ENCODE measurements around the gene HOXB7. TPM values are rescaled to one million over a fixed set of nuclear protein-coding genes. Genes with fewer than 3 reads are reported as not detected.

The HOXB7 gene
- total RNA-seq, 4 donors from 2014 or later = 0.38 to 0.64 TPM; not detected in 2

DNA sequence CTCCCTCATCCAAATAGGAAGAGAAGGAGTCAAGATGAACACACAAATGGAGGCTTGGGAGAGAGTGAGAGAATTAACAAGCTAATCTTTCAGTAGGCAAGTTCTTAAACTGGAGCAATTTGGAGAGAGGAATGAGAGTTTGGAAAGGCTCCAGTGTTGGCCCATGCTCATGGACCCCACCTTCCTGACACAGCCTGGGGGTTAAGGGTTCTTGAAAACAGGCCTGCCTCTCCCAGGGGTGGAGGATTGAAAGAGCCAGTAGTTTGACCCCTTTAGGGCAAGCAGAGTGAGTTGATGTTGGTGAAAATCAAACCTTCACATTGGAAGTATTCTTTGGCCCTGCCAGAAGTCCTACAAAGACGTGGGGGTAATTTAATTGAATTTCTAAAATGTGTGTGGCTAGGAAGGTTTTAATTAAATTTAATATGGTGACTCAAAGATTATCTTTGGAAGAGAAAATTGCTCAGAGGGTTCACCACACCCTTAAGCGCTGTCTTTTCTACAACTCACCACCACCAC, 26.5 kb downstream of the HOXB7 start:
- TF ChIP-seq, protein P1, sequence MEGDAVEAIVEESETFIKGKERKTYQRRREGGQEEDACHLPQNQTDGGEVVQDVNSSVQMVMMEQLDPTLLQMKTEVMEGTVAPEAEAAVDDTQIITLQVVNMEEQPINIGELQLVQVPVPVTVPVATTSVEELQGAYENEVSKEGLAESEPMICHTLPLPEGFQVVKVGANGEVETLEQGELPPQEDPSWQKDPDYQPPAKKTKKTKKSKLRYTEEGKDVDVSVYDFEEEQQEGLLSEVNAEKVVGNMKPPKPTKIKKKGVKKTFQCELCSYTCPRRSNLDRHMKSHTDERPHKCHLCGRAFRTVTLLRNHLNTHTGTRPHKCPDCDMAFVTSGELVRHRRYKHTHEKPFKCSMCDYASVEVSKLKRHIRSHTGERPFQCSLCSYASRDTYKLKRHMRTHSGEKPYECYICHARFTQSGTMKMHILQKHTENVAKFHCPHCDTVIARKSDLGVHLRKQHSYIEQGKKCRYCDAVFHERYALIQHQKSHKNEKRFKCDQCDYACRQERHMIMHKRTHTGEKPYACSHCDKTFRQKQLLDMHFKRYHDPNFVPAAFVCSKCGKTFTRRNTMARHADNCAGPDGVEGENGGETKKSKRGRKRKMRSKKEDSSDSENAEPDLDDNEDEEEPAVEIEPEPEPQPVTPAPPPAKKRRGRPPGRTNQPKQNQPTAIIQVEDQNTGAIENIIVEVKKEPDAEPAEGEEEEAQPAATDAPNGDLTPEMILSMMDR (IDR thresholded peaks at IDR 0.05) = no peak
- TF ChIP-seq POLR2A (IDR thresholded peaks at IDR 0.05) = no peak
- H3K27ac ChIP-seq = peak overlapping the region; percentile 71 to 96 (median 86)
- H3K27me3 ChIP-seq = peaks cover 0 to 100% (median 0%) of the 10 kb centered on the region in 4 donors
- H3K36me3 ChIP-seq = no peaks in the 10 kb centered on the region
- WGBS, 2 donors = 24 to 43% methylated on average over 2 of the region's 2 CpGs
- intact Hi-C loops (cut with DNase I) = no loop called here
- no peak for DNase-seq
- H3K4me1 ChIP-seq = peaks cover 0 to 78% (median 30%) of the 10 kb centered on the region in 3 donors
- no peaks in the 10 kb centered on the region for H3K9me3 ChIP-seq
- H3K4me3 ChIP-seq = peak overlapping the region in 2 of 4 donors; percentile 59 to 69

DNA sequence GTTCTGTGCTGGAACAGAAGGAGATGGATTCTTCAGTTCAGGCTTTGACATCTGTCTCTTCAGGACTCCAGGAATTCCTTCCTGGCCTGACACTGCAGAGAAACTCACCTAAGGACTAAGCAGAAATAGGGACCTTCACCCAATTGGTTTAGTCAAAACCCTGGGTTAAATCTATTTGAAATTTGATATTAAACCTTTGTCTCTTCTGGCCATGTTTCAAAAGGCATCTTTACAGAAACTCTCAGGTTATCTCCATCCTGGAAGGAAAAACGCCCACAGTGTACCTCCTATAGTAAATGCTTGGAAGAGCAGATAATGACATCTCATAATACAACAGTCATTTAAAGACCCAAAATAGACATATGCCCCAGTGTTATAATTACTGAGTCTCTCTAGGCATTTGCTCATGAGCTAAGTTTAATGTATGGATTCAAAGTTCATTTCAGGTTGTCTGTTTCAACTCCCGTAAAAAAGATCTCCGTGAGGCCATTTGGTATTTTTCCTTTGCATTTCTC, 27.1 kb downstream of the HOXB7 start:
- H3K4me1 ChIP-seq = peaks cover 0 to 83% (median 33%) of the 10 kb centered on the region in 3 donors
- 69 to 75% methylated on average over 3 of the region's 3 CpGs for WGBS, 2 donors
- intact Hi-C loops (cut with DNase I) = no loop called here
- TF ChIP-seq POLR2A (IDR thresholded peaks at IDR 0.05) = no peak
- TF ChIP-seq, protein P1 (IDR thresholded peaks at IDR 0.05) = no peak
- H3K4me3 ChIP-seq = no peak overlapping the region
- DNase-seq = no peak
- H3K27me3 ChIP-seq = peaks cover 0 to 100% (median 0%) of the 10 kb centered on the region in 4 donors
- H3K9me3 ChIP-seq = no peaks in the 10 kb centered on the region
- no peaks in the 10 kb centered on the region for H3K36me3 ChIP-seq
- peak overlapping the region in 3 of 4 donors; percentile 86 to 96 (median 86) for H3K27ac ChIP-seq

DNA sequence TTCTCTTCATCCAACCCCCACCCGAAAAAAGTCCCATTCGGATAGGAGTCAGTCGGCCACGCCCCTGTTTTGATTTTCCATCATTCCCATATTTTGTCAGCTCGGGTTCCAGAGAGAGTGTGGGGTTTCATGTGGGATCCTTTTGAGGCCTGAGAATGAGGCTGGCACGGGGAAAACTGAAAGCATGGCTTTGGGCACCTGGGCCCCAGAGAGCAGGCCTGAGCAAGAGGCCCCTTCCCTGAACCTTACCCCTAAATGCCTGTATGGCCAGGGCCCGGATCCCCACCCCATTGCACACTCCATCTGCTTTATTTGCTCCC, 28.1 kb downstream of the HOXB7 start:
- no peaks in the 10 kb centered on the region for H3K36me3 ChIP-seq
- H3K9me3 ChIP-seq = no peaks in the 10 kb centered on the region
- peak overlapping the region; percentile 44 to 75 (median 54) for H3K4me3 ChIP-seq
- no peak for DNase-seq
- H3K4me1 ChIP-seq = peaks cover 0 to 89% (median 34%) of the 10 kb centered on the region in 3 donors
- peak overlapping the region; percentile 88 to 96 (median 92) for H3K27ac ChIP-seq
- 27% methylated on average over 7 of the region's 7 CpGs; no CpG with 5 or more reads in 1 of the 2 donors for WGBS, 2 donors
- peaks cover 0 to 100% (median 2%) of the 10 kb centered on the region in 4 donors for H3K27me3 ChIP-seq
- TF ChIP-seq, protein P1 (IDR thresholded peaks at IDR 0.05) = no peak
- TF ChIP-seq POLR2A (IDR thresholded peaks at IDR 0.05) = no peak
- intact Hi-C loops (cut with DNase I) = no loop called here

DNA sequence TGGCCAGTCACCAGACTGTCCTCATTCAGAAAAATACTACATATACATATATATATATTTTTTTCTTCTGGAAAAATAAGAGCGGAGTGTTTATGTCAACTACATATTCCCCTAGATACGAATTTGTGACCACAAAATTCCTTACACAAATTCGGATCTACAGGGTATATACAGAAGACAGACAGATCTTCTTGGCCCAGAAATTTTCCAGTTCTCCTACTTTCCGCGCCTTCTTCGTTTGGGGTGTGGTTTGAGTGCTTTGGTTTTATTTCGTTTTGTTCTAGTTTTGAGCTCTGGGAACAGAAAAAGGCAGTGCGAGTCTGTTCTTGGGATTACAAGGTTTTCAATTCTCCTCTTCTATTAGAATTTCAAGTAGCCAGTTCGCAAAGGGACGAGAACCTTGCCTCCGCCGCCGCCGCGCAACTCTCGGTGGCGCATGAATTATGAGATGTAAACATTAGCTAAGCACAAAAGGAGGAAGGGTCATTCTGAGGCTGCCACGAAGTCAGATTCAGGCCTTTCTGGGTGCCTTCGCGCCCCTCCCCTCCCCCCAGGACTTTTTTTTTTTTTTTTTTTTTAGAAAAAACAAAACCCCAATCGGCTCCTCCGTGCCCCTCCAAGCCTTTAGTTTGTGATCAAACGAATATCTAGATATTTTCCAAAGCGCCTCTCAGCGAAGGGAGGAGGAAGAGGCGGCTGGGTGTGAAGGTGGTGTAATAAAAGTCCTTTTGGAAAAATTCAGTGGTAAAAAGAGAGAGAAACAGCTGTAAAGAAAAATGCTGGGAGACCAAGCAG, 30.9 kb downstream of the HOXB7 start:
- Histone ChIP-seq H3K9me3 (no peaks in the 10 kb centered on the region), H3K27ac (peak overlapping the region; percentile 88 to 96 (median 92)), H3K36me3 (no peaks in the 10 kb centered on the region), H3K4me1 (peaks cover 0 to 92% (median 47%) of the 10 kb centered on the region in 3 donors), H3K27me3 (peaks cover 0 to 100% (median 2%) of the 10 kb centered on the region in 4 donors), H3K4me3 (peak overlapping the region in 3 of 4 donors; percentile 49 to 75 (median 56))
- 29 to 42% methylated on average over 26 of the region's 26 CpGs for WGBS, 2 donors
- TF ChIP-seq, protein P1 (IDR thresholded peaks at IDR 0.05) = no peak
- no peak for TF ChIP-seq POLR2A (IDR thresholded peaks at IDR 0.05)
- intact Hi-C loops (cut with DNase I) = loop anchor here (5.0 kb wide), 1 partner anchor 38 kb away; no protein-coding TSS in a partner anchor
- no peak for DNase-seq

DNA sequence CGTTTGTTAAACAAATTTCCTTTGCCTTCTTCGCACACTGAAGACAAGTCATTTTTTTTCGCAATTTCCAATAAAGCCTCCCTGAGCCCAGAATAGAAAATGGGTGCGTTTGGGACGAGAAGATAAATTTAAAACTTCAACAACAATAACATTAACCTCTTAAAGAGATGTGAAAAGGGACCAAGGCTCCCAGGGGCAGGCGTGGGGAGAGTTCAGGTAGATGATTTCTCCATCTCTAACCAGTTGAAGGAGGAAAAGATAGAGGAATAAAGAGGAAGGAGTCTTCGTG, 31.4 kb downstream of the HOXB7 start:
- Histone ChIP-seq H3K4me3 (peak overlapping the region in 3 of 4 donors; percentile 49 to 83 (median 52)), H3K4me1 (peaks cover 0 to 92% (median 45%) of the 10 kb centered on the region in 3 donors), H3K27ac (peak overlapping the region; percentile 88 to 96 (median 92))

More for the DNA sequence above, 31.4 kb downstream of the HOXB7 start:
- intact Hi-C loops (cut with DNase I) = loop anchor here (5.0 kb wide), 1 partner anchor 37 kb away; no protein-coding TSS in a partner anchor
- 27 to 46% methylated on average over 7 of the region's 7 CpGs for WGBS, 2 donors
- TF ChIP-seq, protein P1 (IDR thresholded peaks at IDR 0.05) = no peak
- TF ChIP-seq POLR2A (IDR thresholded peaks at IDR 0.05) = no peak
- no peak for DNase-seq
- peaks cover 0 to 100% (median 2%) of the 10 kb centered on the region in 4 donors for H3K27me3 ChIP-seq
- H3K9me3 ChIP-seq = no peaks in the 10 kb centered on the region
- H3K36me3 ChIP-seq = no peaks in the 10 kb centered on the region
